Endothelial cell of umbilical vein (primary cell): ENCODE data around the gene ZNF75A.

ENCODE experiments used
- EZH2 ChIP-seq: IDR thresholded peaks from 2 replicates; pipeline ENCODE4 v1.6.1; 2012; ENCODE audit warnings: borderline replicate concordance, low read depth, mild to moderate bottlenecking, moderate library complexity, low read length, inconsistent platforms; ENCODE audit not compliant: severe bottlenecking
- FOS ChIP-seq: IDR thresholded peaks from 2 replicates; pipeline ENCODE4 v1.6.1; 2011; ENCODE audit warnings: mild to moderate bottlenecking, low read length, moderate library complexity, borderline replicate concordance; ENCODE audit not compliant: insufficient read depth
- GATA2 ChIP-seq: IDR thresholded peaks from 2 replicates; pipeline ENCODE4 v1.7.0; 2011; ENCODE audit warnings: low read depth, mild to moderate bottlenecking, moderate library complexity, mixed read lengths, low read length; ENCODE audit not compliant: insufficient read length, insufficient read depth
- JUN ChIP-seq: IDR thresholded peaks from 2 replicates; pipeline ENCODE4 v1.6.1; 2011; ENCODE audit warnings: borderline replicate concordance, low read depth; ENCODE audit not compliant: insufficient read length, insufficient read depth
- MYC ChIP-seq: IDR thresholded peaks from one replicate; pipeline ENCODE4 v1.6.1; 2011; ENCODE audit warnings: mild to moderate bottlenecking, low read depth, low read length
- POLR2A ChIP-seq: IDR thresholded peaks from 2 replicates; pipeline ENCODE4 v1.6.1; 2012; ENCODE audit warnings: low read depth, mild to moderate bottlenecking, control low read depth, low read length
- POLR2AphosphoS5 ChIP-seq: IDR thresholded peaks from 2 replicates; pipeline ENCODE4 v1.6.1; 2012; ENCODE audit warnings: low read depth, mild to moderate bottlenecking, control low read depth, low read length, moderate library complexity; ENCODE audit not compliant: insufficient read depth
- TF ChIP-seq, protein P1 (sequence below), 2 donors: IDR thresholded peaks; 1 replicate in 1 of 2; 2 replicates in 1 of 2; pipeline ENCODE4 v1.5.1; 2011; ENCODE audit warnings: low read length in 2 of 2, mild to moderate bottlenecking in 2 of 2, moderate library complexity in 2 of 2, control low read depth in 1 of 2, inconsistent platforms in 1 of 2, low read depth in 1 of 2; ENCODE audit not compliant: insufficient read depth in 1 of 2; ENCODE audit errors: extremely low read depth in 1 of 2
- TF ChIP-seq, protein P2 (sequence below): IDR thresholded peaks from 2 replicates; pipeline ENCODE4 v1.6.1; 2011; ENCODE audit not compliant: insufficient read depth, insufficient read length

DNA sequence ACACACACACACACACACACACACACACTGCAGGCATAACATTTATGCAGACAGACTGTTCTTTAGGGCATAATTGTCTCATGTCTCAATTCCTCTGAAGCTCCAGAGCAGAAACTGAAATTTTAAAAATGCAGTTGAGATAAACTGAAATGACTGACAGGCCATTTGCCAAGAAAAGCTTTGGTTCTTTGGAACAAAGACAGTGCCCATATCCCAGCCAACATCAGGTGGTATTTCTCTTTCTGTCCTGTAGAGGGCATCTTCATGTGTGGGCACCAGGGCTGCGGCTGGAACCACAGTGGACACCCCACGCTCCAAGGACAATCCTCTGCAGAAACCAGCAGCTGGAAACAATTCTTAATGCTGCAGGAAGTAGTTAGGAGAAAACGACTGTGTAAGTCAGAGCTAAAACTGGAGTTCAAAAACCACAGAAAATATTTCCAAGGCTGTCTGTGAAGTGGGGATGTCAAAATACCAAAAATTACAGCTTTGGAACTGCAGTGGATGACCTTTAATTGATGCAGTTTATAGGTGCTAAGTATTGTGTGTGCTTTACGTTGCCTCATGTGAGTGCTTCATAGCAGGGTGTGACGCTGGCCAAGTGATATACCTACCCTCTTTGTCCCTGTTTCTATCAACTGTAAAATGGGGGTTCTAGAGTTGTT lies 38.3 kb upstream of the ZNF75A start:
- TF ChIP-seq, protein P1, sequence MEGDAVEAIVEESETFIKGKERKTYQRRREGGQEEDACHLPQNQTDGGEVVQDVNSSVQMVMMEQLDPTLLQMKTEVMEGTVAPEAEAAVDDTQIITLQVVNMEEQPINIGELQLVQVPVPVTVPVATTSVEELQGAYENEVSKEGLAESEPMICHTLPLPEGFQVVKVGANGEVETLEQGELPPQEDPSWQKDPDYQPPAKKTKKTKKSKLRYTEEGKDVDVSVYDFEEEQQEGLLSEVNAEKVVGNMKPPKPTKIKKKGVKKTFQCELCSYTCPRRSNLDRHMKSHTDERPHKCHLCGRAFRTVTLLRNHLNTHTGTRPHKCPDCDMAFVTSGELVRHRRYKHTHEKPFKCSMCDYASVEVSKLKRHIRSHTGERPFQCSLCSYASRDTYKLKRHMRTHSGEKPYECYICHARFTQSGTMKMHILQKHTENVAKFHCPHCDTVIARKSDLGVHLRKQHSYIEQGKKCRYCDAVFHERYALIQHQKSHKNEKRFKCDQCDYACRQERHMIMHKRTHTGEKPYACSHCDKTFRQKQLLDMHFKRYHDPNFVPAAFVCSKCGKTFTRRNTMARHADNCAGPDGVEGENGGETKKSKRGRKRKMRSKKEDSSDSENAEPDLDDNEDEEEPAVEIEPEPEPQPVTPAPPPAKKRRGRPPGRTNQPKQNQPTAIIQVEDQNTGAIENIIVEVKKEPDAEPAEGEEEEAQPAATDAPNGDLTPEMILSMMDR (IDR thresholded peaks at IDR 0.05; ENCODE audit: extremely low read depth in 1 of 2, insufficient read depth in 1 of 2, low read depth in 1 of 2, low read length in 2 of 2) = peak; percentile 60 to 66
- no peak for TF ChIP-seq POLR2A
- no peak for TF ChIP-seq JUN
- TF ChIP-seq GATA2 = no peak
- no peak for TF ChIP-seq POLR2AphosphoS5
- no peak for TF ChIP-seq FOS
- TF ChIP-seq, protein P2, sequence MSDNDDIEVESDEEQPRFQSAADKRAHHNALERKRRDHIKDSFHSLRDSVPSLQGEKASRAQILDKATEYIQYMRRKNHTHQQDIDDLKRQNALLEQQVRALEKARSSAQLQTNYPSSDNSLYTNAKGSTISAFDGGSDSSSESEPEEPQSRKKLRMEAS = no peak
- TF ChIP-seq EZH2 = no peak
- no peak for TF ChIP-seq MYC
